Iris pigment epithelial cell (primary cell): ENCODE data around the gene AREL1.
"Not testable (repeated sequence)": the region's sequence is repeated elsewhere in the genome, so short reads cannot be mapped to it uniquely, and the experiment has no call there.

Source experiments
- DNase-seq: peaks from one replicate; pipeline ENCODE4 v3.0.0-alpha.2; 2011; ENCODE audit warnings: low read depth

The AREL1 gene, protein sequence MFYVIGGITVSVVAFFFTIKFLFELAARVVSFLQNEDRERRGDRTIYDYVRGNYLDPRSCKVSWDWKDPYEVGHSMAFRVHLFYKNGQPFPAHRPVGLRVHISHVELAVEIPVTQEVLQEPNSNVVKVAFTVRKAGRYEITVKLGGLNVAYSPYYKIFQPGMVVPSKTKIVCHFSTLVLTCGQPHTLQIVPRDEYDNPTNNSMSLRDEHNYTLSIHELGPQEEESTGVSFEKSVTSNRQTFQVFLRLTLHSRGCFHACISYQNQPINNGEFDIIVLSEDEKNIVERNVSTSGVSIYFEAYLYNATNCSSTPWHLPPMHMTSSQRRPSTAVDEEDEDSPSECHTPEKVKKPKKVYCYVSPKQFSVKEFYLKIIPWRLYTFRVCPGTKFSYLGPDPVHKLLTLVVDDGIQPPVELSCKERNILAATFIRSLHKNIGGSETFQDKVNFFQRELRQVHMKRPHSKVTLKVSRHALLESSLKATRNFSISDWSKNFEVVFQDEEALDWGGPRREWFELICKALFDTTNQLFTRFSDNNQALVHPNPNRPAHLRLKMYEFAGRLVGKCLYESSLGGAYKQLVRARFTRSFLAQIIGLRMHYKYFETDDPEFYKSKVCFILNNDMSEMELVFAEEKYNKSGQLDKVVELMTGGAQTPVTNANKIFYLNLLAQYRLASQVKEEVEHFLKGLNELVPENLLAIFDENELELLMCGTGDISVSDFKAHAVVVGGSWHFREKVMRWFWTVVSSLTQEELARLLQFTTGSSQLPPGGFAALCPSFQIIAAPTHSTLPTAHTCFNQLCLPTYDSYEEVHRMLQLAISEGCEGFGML

DNA sequence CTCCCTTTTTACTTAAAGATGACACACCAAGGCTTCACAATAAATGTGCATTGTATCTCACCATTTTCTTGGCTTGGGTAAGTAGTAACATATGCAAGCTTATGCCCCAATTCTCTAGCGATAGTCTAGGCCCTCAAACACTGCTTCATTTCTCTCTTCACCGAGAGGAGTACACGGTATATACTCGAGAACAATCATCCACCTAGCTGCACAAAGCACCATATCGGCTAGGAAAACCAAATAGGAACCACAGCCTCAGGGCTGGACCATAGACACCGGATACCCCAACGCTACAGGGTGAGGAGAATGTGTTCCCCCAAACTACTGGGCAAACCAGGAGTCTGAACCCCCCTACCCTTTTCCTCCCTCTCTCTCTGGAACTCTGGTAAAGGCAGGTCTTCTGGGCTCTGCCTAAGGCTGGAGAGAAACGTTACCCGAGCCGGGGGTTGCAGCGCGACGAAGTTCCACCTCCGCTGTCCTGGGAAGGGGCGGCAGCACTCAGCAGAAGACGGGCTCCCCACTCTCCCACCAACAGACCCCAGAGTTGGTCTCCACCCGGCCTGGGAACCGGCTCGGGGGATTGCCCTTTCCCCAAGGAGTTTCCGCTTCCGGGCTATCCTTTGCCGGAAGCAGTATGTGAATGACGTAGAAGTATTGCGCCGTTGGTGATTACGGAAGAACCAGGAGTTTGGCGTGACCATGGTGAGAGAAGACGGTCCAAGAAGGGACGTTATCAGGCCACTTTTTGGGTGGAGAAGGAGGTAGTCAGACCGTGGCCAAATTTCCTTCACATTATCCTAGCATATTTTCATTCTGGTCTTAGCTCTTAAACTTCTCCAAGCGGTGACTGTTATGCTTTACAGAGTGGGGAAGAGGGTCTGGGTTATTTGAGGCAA lies at the start of gene AREL1, which contains the start of gene FCF1:
AREL1 (minus strand) TSS at position 582 of the 896 bp plus-strand sequence. CDS start 27,465 bp downstream, outside the sequence.
FCF1 (plus strand) TSS at position 646 of the 896 bp plus-strand sequence; CDS start at position 700, 54 bp downstream.
- DNase-seq, result peak; percentile 91

DNA sequence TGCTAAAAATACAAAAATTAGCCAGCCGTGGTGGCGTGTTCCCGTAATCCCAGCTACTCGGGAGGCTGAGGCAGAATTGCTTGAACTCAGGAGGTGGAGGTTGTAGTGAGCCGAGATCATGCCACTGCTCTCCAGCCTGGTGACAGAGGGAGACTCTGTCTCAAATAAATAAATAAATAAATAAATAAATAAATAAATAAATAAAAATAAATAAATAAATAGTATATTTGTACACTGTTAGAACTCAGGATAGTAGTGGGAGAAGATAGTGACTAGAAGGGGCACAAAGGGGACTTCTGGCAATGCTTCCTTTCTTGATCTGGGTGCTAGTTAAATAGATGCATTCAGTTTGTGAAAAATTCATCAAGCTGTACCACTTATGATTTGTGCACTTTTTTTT lies 45.6 kb upstream of the AREL1 start:
- not testable (repeated sequence) for DNase-seq

DNA sequence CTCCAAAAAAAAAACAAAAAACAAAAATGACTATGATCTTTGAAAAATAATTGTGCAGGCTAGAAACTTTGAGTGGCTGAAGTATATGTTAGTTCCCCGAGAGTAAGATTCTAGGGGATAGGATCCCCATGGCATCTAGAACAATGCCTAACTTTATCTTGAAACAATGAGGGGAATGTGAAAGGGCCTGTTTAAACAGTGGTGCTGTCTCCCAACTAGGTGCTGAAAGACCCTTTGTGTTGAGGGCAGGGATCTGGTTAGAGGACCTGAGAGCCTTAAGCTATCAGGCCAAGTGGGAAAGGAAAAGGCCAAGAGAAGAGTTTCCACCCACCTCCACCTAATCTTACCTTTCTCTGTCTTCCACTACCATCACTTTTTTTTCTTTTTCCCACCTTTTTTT lies 43.4 kb upstream of the AREL1 start:
- no peak for DNase-seq

DNA sequence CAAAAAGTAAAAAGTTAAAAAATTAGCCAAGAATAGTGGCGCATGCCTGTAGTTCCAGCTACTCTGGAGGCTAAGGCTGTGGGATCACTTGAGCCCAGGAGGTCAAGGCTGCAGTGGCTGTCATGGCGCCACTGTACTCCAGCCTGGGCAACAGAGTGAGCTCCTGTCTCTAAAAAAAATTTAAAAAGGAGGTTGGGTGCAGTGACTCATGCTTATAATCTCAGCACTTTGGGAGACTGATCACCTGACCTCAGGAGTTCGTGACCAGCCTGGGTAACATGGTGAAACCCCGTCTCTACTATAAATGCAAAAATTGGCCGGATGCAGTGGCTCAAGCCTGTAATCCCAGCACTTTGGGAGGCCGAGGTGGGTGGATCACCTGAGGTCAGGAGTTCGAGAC lies 42.0 kb upstream of the AREL1 start:
- no peak for DNase-seq

DNA sequence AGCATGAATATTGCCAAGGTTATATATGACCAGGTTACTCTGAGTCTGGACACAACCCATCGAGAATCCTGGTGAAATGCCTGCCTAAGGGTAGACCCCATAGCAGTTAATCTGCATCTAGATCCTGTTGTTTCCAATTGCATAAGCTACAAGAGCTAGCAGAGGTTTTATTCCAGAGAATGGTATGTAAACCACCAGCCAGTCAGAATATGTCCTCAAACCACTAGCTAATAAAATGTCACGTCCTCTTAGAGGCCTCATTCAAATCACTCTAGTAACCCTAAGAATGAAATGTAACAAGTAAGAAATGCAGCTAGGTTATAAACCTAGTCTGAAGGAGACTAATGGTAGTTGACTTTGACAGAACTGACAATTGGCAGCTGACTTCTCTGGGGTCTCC lies 41.3 kb upstream of the AREL1 start:
- DNase-seq, result peak; percentile 17

DNA sequence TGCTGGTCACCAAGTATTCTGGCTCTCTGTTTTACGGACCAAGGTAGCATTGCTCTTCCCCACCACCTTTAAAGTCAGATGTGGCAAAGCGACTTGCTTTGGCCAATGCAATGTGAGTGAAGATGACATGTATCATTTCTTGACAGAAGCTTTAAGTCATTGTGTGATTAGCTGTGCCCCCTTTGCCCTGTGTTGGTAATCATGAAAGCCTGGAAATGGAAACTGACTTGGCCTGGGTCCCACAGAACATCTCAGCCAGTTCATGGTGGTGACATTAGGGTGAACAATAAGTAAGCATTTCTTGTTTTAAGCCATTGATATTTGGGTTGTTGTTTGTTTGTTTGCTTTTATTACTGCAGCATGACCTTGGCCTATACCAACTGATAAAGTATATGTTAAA lies 34.4 kb upstream of the AREL1 start:
- no peak for DNase-seq

DNA sequence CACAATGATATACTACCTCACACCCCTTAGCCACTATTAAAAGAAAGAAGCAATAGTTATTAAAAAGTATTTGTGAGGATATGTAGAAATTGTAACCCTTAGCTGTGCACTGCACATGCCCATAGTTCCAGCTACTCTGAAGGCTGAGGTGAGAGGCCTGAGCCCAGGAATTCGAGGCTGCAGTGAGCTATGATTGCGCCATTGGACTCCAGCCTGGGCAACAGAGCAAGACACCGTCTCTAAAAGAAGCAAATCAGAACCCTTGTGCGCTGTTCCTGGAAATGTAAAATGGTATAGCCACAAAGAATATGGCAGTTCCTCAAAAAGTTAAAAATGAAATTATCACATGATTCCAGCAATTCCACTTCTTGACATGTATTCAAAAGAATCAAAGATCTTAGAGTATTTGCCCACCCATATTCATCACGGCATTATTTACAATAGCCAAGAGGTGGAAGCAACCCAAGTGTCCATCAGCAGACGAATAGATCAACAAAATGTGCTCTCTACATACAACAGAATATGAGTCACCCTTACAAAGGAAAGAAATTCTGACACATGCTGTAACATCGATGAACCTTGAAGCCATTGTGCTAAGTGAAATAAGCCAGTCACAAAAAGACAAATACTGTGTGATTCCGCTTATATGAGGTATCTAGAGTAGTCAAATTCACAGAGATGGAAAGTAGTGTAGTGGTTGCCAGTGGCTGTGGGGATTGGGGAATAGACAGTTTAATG lies 26.6 kb upstream of the AREL1 start:
- peak; percentile 65 for DNase-seq

DNA sequence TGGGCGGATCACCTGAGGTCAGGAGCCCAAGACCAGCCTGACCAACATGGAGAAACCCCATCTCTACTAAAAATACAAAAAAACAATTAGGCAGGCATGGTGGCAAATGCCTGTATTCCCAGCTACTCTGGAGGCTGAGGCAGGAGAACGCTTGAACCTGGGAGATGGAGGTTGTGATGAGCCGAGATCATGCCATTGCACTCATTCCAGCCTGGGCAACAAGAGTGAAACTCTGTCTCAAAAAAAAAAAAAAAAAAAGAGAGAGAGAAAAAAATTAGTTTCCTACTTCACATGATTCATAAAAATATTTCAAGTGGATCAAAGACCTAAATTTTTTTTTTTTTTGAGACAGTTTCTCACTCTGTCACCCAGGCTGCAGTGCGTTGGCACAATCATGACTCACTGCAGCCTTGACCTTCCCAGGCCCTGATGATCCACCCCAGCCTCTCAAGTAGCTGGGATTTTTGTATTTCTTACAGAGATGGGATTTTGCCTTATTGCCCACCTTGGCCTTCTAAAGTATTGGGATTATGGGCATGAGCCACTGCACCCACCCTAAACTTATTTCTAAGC lies 25.0 kb upstream of the AREL1 start:
- peak; percentile 42 for DNase-seq

DNA sequence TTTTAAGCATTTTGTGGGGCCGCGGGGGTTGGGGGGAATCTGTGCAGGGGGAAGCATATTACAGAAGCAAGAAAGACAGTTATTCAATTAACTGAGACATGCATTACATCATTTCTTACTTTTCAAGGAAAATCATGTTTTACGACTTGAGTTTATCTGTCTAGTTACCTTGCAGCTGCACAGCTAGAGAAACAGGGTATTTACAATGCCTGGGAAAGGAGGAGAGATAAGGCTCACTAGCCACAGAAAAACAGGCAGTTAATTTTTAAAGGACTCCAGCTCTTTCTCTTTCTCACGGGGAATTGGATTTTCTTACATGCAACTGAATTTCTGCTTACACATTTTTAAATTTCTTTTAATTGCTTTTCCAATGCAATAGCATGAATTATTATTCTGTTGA lies 22.2 kb upstream of the AREL1 start:
- no peak for DNase-seq

DNA sequence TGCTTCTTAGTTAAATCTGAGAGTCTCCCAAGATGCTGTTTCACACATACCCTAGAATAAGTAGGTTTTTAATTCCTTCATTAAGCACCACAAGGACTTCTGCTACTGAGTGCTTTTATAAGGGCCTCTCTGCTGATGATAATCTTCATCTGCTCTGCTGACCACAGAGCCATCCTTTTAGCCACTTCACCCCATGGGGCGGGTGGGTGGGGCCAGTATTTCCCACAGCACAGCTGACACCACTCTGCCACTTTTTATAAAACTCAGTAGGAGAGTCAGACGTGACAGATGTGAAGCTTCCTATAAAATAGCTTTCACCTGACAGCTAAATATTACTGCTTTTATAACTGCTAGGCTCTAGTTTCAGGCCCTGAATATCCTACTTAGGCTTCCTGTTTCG lies 20.3 kb upstream of the AREL1 start:
- DNase-seq, result no peak

DNA sequence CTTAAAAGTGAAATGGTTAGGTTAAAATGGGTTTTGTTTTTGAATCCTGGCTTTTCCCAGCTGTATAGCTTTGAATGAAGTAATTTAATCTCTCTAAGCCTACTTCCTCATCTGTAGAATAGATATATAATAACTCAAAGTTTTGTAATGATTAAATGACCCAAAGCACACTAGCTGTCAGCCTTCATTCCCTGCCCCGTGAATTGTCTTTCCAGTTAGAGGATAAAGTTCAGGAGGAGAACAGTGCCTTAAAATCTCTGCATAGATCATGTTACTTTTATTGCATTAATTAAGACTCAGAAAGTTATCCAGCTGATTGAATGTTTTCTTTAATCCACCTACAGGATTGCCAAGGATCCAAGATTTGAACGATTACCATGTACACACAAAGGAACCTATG lies 19.5 kb upstream of the AREL1 start:
- DNase-seq, result no peak

DNA sequence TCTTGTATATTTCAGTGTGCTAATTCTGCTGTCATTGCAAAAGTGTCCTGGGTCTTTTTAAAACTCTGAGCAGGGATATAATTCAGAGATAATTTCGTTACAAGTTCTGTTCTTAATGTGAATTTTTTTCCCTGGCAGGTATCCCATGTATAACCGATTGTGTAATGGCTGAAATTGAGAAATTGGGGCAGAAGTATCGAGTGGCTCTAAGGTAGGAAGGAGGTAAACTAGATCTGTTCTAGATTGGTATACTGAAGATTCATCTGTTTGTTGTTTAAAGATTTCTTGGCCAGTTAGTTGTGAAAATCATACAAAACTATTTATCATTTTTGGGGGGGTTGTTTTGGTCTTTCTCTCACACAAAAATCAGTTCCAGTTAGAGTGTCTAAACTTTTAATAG lies 10.3 kb upstream of the AREL1 start:
- no peak for DNase-seq

DNA sequence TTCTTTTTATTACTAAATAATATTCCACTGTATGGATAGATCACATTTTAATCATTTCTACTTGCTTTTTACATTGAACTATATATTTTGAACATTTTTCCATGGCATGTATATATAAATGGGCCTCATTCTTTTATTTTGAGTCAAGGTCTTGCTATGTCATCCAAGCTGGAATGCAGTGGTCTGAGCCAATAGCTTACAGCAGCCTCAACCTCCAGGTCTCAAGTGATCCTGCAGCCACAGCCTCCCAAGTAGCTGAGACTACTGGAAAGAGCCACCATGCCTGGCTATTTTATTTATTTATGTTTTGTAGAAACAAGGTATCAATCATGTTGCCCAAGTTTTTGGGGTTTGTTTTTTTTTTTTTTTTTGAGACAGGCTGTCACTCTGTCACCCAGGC lies 7.6 kb upstream of the AREL1 start:
- peak; percentile 89 for DNase-seq

DNA sequence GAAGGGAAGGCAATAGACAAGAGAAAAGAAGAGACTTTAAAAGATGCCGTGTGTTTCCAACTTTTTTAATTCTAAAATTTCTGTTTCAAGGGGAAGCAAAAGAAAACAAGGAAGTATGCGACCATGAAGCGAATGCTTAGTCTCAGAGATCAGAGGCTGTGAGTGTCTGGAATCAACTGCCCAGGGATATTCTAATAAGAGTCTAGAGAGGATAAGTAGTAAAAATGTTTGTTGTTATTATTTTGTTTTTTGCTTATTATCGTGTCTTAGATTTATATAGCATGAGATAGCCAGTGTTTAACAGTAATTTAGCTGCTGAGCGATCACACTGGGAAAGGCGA lies 485 bp upstream of the AREL1 start:
- DNase-seq, result no peak

DNA sequence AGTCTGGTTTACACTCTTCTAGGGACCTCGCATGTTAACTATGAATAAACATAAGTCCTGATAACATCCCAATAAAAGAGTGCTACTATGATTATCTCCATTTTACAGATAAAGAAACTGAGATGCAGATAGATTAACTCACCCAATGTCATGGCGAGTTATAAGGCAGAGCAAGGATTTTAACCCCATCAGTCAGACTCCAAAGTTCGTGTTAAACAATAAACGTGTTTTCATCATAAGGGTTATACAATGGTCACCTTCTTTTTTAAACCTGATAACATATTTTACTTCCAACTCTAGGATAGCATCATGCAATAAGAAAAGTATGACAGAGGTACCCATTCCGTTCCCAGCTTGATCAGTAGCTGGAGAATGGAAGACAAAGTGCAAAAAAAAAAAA lies 1.2 kb downstream of the AREL1 start:
- DNase-seq, result no peak

DNA sequence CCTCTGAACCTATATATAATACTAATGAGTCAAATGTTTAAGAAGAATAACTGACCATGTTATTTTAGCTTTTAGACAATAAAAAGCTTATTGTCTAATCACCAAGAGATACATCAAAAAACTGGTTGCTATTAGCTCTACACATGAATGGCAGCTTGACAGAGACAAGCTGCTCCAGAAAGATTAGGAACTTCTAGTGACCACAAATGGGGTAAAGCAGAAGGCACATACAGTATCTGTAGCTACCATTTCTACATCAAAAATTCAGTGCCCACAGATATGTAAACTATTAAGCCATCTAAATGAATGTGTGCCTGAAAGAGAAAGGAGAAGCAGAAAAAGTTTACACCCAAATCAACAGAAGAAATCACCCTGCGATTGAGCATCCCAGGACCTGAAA lies 2.4 kb downstream of the AREL1 start:
- no peak for DNase-seq

DNA sequence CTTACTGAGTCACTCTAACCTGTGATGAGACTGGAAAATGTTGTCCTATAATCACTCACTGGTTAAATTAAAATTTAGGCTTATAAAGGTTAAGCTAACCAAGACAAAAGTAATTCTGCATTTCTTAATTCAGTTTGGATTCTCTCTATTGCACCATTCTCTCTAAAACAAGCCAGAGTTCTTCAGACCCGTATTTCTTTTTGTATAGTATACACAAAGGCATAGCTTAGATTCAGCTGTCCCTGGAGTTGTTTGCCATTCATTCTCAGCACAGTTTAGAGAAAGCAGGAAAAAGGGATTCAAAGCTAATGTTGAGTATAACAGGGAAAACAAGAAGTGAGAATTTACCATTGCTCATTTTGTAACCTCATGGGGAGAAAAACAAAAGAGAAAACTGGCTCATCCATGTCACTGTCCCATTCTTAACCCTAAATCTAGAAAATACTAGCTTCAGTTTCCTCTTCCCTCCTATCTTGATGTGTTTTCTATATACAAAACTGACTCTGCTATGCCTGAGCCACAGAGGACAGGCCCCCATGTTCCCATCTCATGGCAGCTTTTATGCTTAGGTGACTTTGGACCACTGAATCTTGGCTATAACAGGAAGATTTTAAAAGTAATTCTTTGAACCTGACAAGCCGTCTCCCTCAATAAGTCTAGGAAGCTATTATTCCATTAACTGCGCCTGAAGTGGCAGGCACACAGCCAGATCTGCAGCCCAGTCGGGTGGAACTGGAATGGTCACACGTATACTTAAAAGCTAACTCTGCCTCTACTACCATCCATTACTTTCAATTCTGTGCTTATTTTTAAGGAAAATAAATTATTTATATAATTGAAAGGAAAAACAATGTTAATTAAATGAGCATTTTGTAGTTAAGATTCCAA lies 7.0 kb downstream of the AREL1 start:
- DNase-seq, result no peak

DNA sequence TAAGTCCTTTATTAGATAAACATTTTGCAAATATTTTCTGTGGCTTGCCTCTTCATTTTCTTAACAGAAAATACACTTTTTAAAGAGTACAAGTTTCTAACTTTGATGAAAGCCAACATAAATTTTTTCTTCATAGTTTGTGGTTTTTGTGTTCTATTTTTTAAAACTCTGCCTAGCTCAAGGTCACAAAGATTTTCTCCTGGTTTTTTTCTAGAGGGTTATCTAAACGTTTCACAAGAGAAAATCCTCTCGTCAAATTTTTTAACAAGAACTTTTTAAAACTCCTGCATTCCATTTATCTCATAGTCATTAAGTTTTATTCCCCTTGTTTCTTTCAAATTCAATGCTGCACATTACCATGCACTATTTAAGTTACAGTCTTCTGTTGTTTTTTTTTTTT lies 8.2 kb downstream of the AREL1 start:
- peak; percentile 72 for DNase-seq

DNA sequence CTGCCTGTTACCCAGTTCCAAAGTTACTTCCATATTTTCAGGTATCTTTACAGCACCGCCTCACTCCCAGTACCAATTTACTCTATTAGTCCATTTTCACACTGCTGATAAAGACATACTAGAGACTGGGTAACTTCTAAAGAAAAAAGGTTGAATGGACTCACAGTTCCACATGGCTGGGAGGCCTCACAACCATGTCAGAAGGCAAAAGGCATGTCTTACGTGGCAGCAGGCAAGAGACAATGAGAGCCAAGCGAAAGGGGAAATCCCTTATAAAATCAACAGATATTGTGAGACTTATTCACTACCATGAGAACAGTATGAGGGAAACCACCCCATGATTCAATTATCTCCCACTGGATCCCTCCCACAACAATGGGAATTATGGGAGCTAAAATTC lies 9.8 kb downstream of the AREL1 start:
- DNase-seq, result no peak

DNA sequence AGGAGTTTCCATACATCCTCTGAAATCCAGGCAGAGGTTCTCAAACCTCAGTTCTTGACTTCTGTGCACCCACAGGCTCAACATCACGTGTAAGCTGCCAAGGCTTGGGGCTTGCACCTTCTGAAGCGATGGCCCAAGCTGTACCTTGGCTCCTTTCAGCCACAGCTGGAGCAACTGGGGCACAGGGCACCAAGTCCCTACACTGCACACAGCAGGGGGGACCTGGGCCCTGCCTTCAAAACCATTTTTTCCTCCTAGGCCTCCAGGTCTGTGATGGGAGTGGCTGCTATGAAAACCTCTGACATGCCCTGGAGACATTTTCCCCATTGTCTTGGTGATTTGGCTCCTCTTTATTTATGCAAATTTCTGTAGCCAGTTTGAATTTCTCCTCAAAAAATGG lies 10.6 kb downstream of the AREL1 start:
- DNase-seq, result no peak
